A549 treated with GW870086 at 1 μM for 4 hours (cell line): ENCODE results near the gene CTU2. TPM values are rescaled to one million over a fixed set of nuclear protein-coding genes. Genes with fewer than 3 reads are reported as not detected.

Experiments used
- total RNA-seq: library from RNA; stranded (reverse); fragments of 200-300 nt; extraction: Qiagen RNA extraction; gene quantifications from 5 replicates; pipeline ENCODE4 v1.2.3, GENCODE V29; 2022; ENCODE audit warnings: low read depth

CTU2 gene
- 25.4 to 36.2 TPM (median 33.3 TPM) in 5 replicates for total RNA-seq

GRCh38 chr16:88706229-88706964 is at the start of gene CTU2, which contains the start of gene RNF166:
TSS of gene CTU2 (plus strand) at chr16:88706503. CDS start at chr16:88706531, 28 bp downstream.
TSS of gene RNF166 (minus strand) at chr16:88706408. CDS start at chr16:88706325, 83 bp downstream.

GRCh38 chr16:88662843-88663606 is 43.3 kb upstream of the CTU2 start, which contains the start of gene MVD:
TSS of gene MVD (minus strand) at chr16:88663091. CDS start at chr16:88663080, 11 bp downstream.

GRCh38 chr16:88686439-88687253 is 19.7 kb upstream of the CTU2 start, which contains the start of gene SNAI3:
TSS of gene SNAI3 (minus strand) at chr16:88686507. CDS start at chr16:88686406, 101 bp downstream.

Other genes starting within 250 kb of the CTU2 start
- 41.8 to 48.8 TPM (median 47.6 TPM) in 5 replicates for gene ZC3H18, start 136.1 kb upstream of the CTU2 start, total RNA-seq
- not detected in 5 replicates for gene IL17C, start 67.9 kb upstream of the CTU2 start, total RNA-seq
- 267 to 301 TPM (median 293 TPM) in 5 replicates for gene CYBA, start 55.5 kb upstream of the CTU2 start, total RNA-seq
- 16.6 to 23.1 TPM (median 20.2 TPM) in 5 replicates for gene MVD, start 43.4 kb upstream of the CTU2 start, total RNA-seq
- gene SNAI3, start 20.0 kb upstream of the CTU2 start, total RNA-seq, result 0.08 to 0.32 TPM (median 0.17 TPM) in 4 of 5 replicates, not detected in the other
- 11.3 to 17.7 TPM (median 17.4 TPM) in 5 replicates for gene RNF166, start 95 bp upstream of the CTU2 start, total RNA-seq
- gene PIEZO1, start 78.7 kb downstream of the CTU2 start, total RNA-seq, result 110 to 147 TPM (median 137 TPM) in 5 replicates
- 25.6 to 32.0 TPM (median 29.9 TPM) in 5 replicates for gene CDT1, start 97.3 kb downstream of the CTU2 start, total RNA-seq
- gene APRT, start 105.4 kb downstream of the CTU2 start, total RNA-seq, result 310 to 457 TPM (median 407 TPM) in 5 replicates
- 33.8 to 47.9 TPM (median 47.0 TPM) in 5 replicates for gene GALNS, start 150.4 kb downstream of the CTU2 start, total RNA-seq
- 101 to 127 TPM (median 106 TPM) in 5 replicates for gene TRAPPC2L, start 150.6 kb downstream of the CTU2 start, total RNA-seq
- gene PABPN1L, start 160.2 kb downstream of the CTU2 start, total RNA-seq, result not detected in 5 replicates